WTC11 (cell line): ENCODE measurements around the gene BLOC1S4. TPM values are rescaled to one million over a fixed set of nuclear protein-coding genes. Genes with fewer than 3 reads are reported as not detected.
A peak's percentile ranks its signal among the peaks of the same experiment; 100 is the strongest.

Experiments
- ATAC-seq: fragments of 200-7000 bp; cut with Tn5 transposase; 2 replicates; pipeline ENCODE4 v1.10.0; 2021; ENCODE audit warnings: mild to moderate bottlenecking, moderate library complexity
- CTCF ChIA-PET: fragments of 300-600 bp; sonication (Branson Sonifier 250); formaldehyde crosslinking; loops from one replicate; lab custom pipeline; 2021; ENCODE audit warnings: antibody characterized with exemption; lab: Charles Lee
- POLR2A ChIA-PET: fragments of 350-600 bp; sonication (Branson Sonifier 250); formaldehyde crosslinking; loops from one replicate; lab custom pipeline; 2021; ENCODE audit warnings: antibody characterized with exemption; lab: Charles Lee
- DNase-seq: peaks from one replicate; pipeline ENCODE4 v3.0.0; 2021; ENCODE audit warnings: low spot score
- H3K27ac Mint-ChIP-seq: 2 replicates; pipeline ENCODE4 v1.8.0; 2021; ENCODE audit warnings: mixed read lengths
- H3K27me3 Mint-ChIP-seq: 2 replicates; pipeline ENCODE4 v1.8.0; 2021; ENCODE audit warnings: low read depth, mild to moderate bottlenecking, moderate library complexity, mixed read lengths
- H3K36me3 Mint-ChIP-seq: 2 replicates; pipeline ENCODE4 v1.8.0; 2021; ENCODE audit warnings: mixed read lengths
- H3K4me1 Mint-ChIP-seq: 2 replicates; pipeline ENCODE4 v1.8.0; 2022; ENCODE audit warnings: mixed read lengths
- H3K4me3 Mint-ChIP-seq: 2 replicates; pipeline ENCODE4 v1.8.0; 2021; ENCODE audit warnings: mild to moderate bottlenecking, moderate library complexity, mixed read lengths
- H3K9me3 Mint-ChIP-seq: 2 replicates; pipeline ENCODE4 v1.8.0; 2021; ENCODE audit warnings: mixed read lengths
- ESRRA ChIP-seq: sonication (generic); formaldehyde crosslinking; IDR thresholded peaks from 2 replicates; pipeline ENCODE4 v1.8.1; 2022; ENCODE audit warnings: mild to moderate bottlenecking, missing genetic modification reagents, borderline replicate concordance
- FOXP1 ChIP-seq: sonication (generic); formaldehyde crosslinking; IDR thresholded peaks from 2 replicates; pipeline ENCODE4 v1.8.0; 2022; ENCODE audit warnings: missing genetic modification reagents, mild to moderate bottlenecking, moderate library complexity, borderline replicate concordance
- FOXP4 ChIP-seq: sonication (generic); formaldehyde crosslinking; IDR thresholded peaks from 2 replicates; pipeline ENCODE4 v1.8.0; 2022; ENCODE audit warnings: mild to moderate bottlenecking, missing genetic modification reagents
- GABPB1 ChIP-seq: sonication (generic); formaldehyde crosslinking; IDR thresholded peaks from 2 replicates; pipeline ENCODE4 v1.8.1; 2023; ENCODE audit warnings: mild to moderate bottlenecking, missing genetic modification reagents
- GTF2I ChIP-seq: fragments of 250-450 bp; sonication (Bioruptor Pico); conservative IDR thresholded peaks from 2 replicates; pipeline ENCODE4 v1.4.0; 2021; ENCODE audit warnings: mild to moderate bottlenecking
- NFYB ChIP-seq: sonication (generic); formaldehyde crosslinking; conservative IDR thresholded peaks from 2 replicates; pipeline ENCODE4 v1.8.0; 2022; ENCODE audit warnings: low read depth, missing genetic modification reagents
- NR2C2 ChIP-seq: sonication (generic); formaldehyde crosslinking; IDR thresholded peaks from 2 replicates; pipeline ENCODE4 v1.8.0; 2022; ENCODE audit warnings: mild to moderate bottlenecking, missing genetic modification reagents
- SOX15 ChIP-seq: fragments of 250-450 bp; sonication (Bioruptor Pico); IDR thresholded peaks from 2 replicates; pipeline ENCODE4 v1.9.0; 2021; ENCODE audit warnings: mild to moderate bottlenecking
- TCF7 ChIP-seq: sonication (generic); formaldehyde crosslinking; IDR thresholded peaks from 2 replicates; pipeline ENCODE4 v1.8.0; 2022; ENCODE audit warnings: mild to moderate bottlenecking, low read depth, missing genetic modification reagents, moderate library complexity
- ZNF121 ChIP-seq: sonication (generic); formaldehyde crosslinking; IDR thresholded peaks from 2 replicates; pipeline ENCODE4 v1.8.0; 2023; ENCODE audit warnings: missing genetic modification reagents
- ZNF138 ChIP-seq: sonication (generic); formaldehyde crosslinking; conservative IDR thresholded peaks from 2 replicates; pipeline ENCODE4 v1.8.1; 2022; ENCODE audit warnings: mild to moderate bottlenecking, moderate library complexity, missing genetic modification reagents
- ZNF281 ChIP-seq: sonication (generic); formaldehyde crosslinking; IDR thresholded peaks from 2 replicates; pipeline ENCODE4 v1.8.0; 2023; ENCODE audit warnings: mild to moderate bottlenecking, missing genetic modification reagents
- total RNA-seq: library from RNA; stranded (reverse); gene quantifications from 3 replicates; pipeline ENCODE4 v1.2.3, GENCODE V29; 2021
- TF ChIP-seq, protein P1 (sequence below): sonication (generic); formaldehyde crosslinking; IDR thresholded peaks from 2 replicates; pipeline ENCODE4 v1.8.0; 2023; ENCODE audit warnings: missing genetic modification reagents, mild to moderate bottlenecking, borderline replicate concordance

BLOC1S4 gene
- total RNA-seq, 1 experiment from 2014 or later, result 21.4 TPM

DNA sequence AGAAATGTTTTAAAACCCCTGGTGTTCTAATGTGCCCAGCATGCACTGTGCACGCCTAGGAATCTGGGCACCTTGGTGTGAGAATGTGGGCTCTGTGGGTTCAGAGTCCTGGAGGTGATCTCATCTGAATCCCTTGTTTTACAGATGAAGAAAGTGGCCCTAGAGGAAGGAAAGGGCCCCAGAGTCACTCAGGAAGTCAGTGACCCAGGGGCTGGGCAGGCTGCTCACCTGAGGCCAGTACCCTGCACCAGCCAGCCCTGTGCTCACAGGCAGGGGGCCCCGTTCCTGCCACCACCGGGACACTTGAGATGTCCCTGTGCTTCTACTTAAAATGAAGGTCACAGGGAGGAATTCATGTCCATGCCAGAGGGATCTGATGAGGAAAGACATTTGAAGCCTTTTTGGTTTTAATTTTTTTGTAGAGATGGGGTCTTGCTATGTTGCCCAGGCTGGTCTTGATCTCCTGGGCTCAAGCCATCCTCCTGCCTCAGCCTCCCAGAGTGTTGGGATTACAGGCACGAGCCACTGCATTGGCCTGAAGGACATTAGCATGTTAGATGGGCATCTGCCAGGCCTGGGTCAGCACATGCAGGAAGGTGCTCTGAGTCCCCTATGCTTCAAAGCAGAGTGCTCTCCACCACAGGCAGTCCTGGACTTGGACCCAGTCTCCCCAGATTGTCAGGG, 29.7 kb upstream of the BLOC1S4 start:
- CTCF ChIA-PET, result interaction anchor here (1.9 to 5.1 kb wide), 2 partner anchors 11 to 16 kb away, joined by 11 to 56 read pairs; no protein-coding TSS in a partner anchor

GRCh38 chr4:6687947-6688878, 27.8 kb upstream of the BLOC1S4 start:
- no peak for DNase-seq
- no peak overlapping the region for H3K27ac Mint-ChIP-seq

More for the DNA sequence above, 29.7 kb upstream of the BLOC1S4 start:
- no peak for ATAC-seq
- Mint-ChIP-seq H3K9me3 (peaks cover 5% of the 10 kb centered on the region), H3K4me1 (peaks cover 24% of the 10 kb centered on the region), H3K27me3 (peaks cover 4% of the 10 kb centered on the region; the same call in 1 of the 2 replicates), H3K4me3 (no peak overlapping the region), H3K27ac (no peak overlapping the region), H3K36me3 (no peaks in the 10 kb centered on the region)
- no peak for DNase-seq
- POLR2A ChIA-PET, result no interaction called here
- TF ChIP-seq FOXP1 (CRISPR knock-in tag) (no peak), ZNF138 (no peak), GTF2I (CRISPR knock-in tag) (0 out of 2 replicates have a peak, but pooled peaks have one; percentile 9), FOXP4 (no peak)
- TF ChIP-seq, all 79 proteins: peak for 1

GRCh38 chr4:6688879-6689505, 27.0 kb upstream of the BLOC1S4 start:
- peaks cover 27% of the 10 kb centered on the region for H3K4me1 Mint-ChIP-seq
- peaks cover 5% of the 10 kb centered on the region for H3K9me3 Mint-ChIP-seq
- TF ChIP-seq NFYB (CRISPR knock-in tag) (no peak), GABPB1 (CRISPR knock-in tag) (peak; percentile 26; the same call in 1 of the 2 replicates)
- DNase-seq (peak; percentile 38), ATAC-seq (peak; percentile 41)
- H3K36me3 Mint-ChIP-seq, result no peaks in the 10 kb centered on the region
- H3K27ac Mint-ChIP-seq, result peak overlapping the region; percentile 77; the same call in 1 of the 2 replicates
- ChIA-PET CTCF (interaction anchor here (0.6 to 5.1 kb wide), 11 partner anchors 8 to 1657 kb away, joined by 3 to 56 read pairs (median 10); partner anchors contain the start of genes BLOC1S4, MAN2B2 and MRFAP1L1), POLR2A (no interaction called here)
- peaks cover 4% of the 10 kb centered on the region; the same call in 1 of the 2 replicates for H3K27me3 Mint-ChIP-seq
- H3K4me3 Mint-ChIP-seq, result no peak overlapping the region

More at GRCh38 chr4:6687947-6688878, 27.8 kb upstream of the BLOC1S4 start:
- H3K4me3 Mint-ChIP-seq, result no peak overlapping the region
- TF ChIP-seq ZNF121 (CRISPR knock-in tag), result no peak
- TF ChIP-seq, all 79 proteins: peak for 0
- peaks cover 5% of the 10 kb centered on the region for H3K9me3 Mint-ChIP-seq
- no peaks in the 10 kb centered on the region for H3K36me3 Mint-ChIP-seq
- CTCF ChIA-PET, result interaction anchor here (0.6 to 5.1 kb wide), 12 partner anchors 13 to 992 kb away, joined by 3 to 56 read pairs (median 4); partner anchors contain the start of genes MAN2B2, MRFAP1 and MRFAP1L1
- peaks cover 27% of the 10 kb centered on the region for H3K4me1 Mint-ChIP-seq
- no peak; the same call in 1 of the 2 replicates for ATAC-seq
- peaks cover 4% of the 10 kb centered on the region; the same call in 1 of the 2 replicates for H3K27me3 Mint-ChIP-seq
- POLR2A ChIA-PET, result no interaction called here

DNA sequence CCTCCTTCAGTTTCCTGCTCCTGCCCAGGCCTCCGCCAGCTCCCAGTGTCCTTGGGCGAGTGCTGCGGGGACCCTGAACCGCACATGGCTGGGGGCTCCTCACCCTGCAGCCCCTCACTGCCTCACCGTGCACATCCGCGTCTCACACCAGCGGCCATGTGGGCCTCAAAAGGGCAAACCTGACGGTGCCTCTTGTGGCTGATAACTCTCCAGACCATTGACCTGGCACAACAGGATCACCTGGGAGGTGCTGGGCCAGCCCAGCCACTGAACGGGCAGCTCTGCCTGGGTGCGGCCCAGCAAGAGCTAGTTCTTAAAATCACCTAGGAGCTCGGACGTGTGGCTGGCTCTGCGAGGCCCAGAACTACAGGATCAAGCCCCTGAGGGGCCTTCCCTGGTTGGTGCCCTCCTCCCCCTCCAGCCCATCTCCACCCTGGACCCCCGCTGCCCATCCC, 26.4 kb upstream of the BLOC1S4 start:
- DNase-seq (no peak), ATAC-seq (peak; percentile 6)
- Mint-ChIP-seq H3K27ac (no peak overlapping the region), H3K4me3 (no peak overlapping the region), H3K27me3 (peaks cover 4% of the 10 kb centered on the region; the same call in 1 of the 2 replicates), H3K4me1 (peaks cover 27% of the 10 kb centered on the region), H3K9me3 (peaks cover 5% of the 10 kb centered on the region), H3K36me3 (no peaks in the 10 kb centered on the region)
- ChIA-PET CTCF (interaction anchor here (0.6 to 5.1 kb wide), 16 partner anchors 8 to 1658 kb away, joined by 3 to 56 read pairs (median 6); partner anchors contain the start of genes BLOC1S4, MAN2B2 and MRFAP1L1), POLR2A (no interaction called here)
- TF ChIP-seq ZNF281 (no peak), ESRRA (CRISPR knock-in tag) (no peak), TCF7 (CRISPR knock-in tag) (no peak), NR2C2 (CRISPR knock-in tag) (no peak), SOX15 (CRISPR knock-in tag) (no peak)
- TF ChIP-seq, protein P1, sequence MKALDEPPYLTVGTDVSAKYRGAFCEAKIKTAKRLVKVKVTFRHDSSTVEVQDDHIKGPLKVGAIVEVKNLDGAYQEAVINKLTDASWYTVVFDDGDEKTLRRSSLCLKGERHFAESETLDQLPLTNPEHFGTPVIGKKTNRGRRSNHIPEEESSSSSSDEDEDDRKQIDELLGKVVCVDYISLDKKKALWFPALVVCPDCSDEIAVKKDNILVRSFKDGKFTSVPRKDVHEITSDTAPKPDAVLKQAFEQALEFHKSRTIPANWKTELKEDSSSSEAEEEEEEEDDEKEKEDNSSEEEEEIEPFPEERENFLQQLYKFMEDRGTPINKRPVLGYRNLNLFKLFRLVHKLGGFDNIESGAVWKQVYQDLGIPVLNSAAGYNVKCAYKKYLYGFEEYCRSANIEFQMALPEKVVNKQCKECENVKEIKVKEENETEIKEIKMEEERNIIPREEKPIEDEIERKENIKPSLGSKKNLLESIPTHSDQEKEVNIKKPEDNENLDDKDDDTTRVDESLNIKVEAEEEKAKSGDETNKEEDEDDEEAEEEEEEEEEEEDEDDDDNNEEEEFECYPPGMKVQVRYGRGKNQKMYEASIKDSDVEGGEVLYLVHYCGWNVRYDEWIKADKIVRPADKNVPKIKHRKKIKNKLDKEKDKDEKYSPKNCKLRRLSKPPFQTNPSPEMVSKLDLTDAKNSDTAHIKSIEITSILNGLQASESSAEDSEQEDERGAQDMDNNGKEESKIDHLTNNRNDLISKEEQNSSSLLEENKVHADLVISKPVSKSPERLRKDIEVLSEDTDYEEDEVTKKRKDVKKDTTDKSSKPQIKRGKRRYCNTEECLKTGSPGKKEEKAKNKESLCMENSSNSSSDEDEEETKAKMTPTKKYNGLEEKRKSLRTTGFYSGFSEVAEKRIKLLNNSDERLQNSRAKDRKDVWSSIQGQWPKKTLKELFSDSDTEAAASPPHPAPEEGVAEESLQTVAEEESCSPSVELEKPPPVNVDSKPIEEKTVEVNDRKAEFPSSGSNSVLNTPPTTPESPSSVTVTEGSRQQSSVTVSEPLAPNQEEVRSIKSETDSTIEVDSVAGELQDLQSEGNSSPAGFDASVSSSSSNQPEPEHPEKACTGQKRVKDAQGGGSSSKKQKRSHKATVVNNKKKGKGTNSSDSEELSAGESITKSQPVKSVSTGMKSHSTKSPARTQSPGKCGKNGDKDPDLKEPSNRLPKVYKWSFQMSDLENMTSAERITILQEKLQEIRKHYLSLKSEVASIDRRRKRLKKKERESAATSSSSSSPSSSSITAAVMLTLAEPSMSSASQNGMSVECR, result no peak
